GM23248 (cell line): ENCODE data around the gene TTYH3. TPM values are rescaled to one million over a fixed set of nuclear protein-coding genes. Genes with fewer than 3 reads are reported as not detected.
"Not testable (repeated sequence)": the region's sequence is repeated elsewhere in the genome, so short reads cannot be mapped to it uniquely, and the experiment has no call there.

Experiments used
- DNase-seq: peaks from one replicate; pipeline ENCODE4 v3.0.0-alpha.2; 2015
- H2AFZ ChIP-seq: fragments of 200-600 bp; sonication (generic); 2 replicates; pipeline ENCODE4 v1.6.1; 2016; ENCODE audit warnings: antibody characterized with exemption
- H3F3A ChIP-seq: fragments of 200-600 bp; sonication (generic); 2 replicates; pipeline ENCODE4 v1.6.1; 2016; ENCODE audit warnings: mild to moderate bottlenecking, antibody characterized with exemption, mixed run types; ENCODE audit not compliant: insufficient read depth
- H3K27ac ChIP-seq: fragments of 200-600 bp; sonication (generic); 2 replicates; pipeline ENCODE4 v1.5.1; 2016; ENCODE audit warnings: mild to moderate bottlenecking
- H3K27me3 ChIP-seq: fragments of 200-600 bp; sonication (generic); replicated peaks from 2 replicates; pipeline ENCODE4 v1.6.1; 2016; ENCODE audit warnings: mild to moderate bottlenecking; ENCODE audit not compliant: insufficient read depth
- H3K36me3 ChIP-seq: fragments of 200-600 bp; sonication (generic); 2 replicates; pipeline ENCODE4 v1.6.1; 2016; ENCODE audit warnings: low read depth, mild to moderate bottlenecking
- H3K4me1 ChIP-seq: fragments of 200-600 bp; sonication (generic); 2 replicates; pipeline ENCODE4 v1.6.1; 2016; ENCODE audit warnings: mild to moderate bottlenecking; ENCODE audit not compliant: insufficient read depth
- H3K4me2 ChIP-seq: fragments of 200-600 bp; sonication (generic); one replicate; pipeline ENCODE4 v1.6.1; 2016; ENCODE audit warnings: mild to moderate bottlenecking; ENCODE audit not compliant: unreplicated experiment
- H3K4me3 ChIP-seq: fragments of 200-600 bp; sonication (generic); 2 replicates; pipeline ENCODE4 v1.5.1; 2016; ENCODE audit warnings: mild to moderate bottlenecking
- H3K79me2 ChIP-seq: fragments of 200-600 bp; sonication (generic); 2 replicates; pipeline ENCODE4 v1.6.1; 2016; ENCODE audit warnings: mild to moderate bottlenecking; ENCODE audit not compliant: insufficient read depth
- H3K9ac ChIP-seq: fragments of 200-600 bp; sonication (generic); 2 replicates; pipeline ENCODE4 v1.6.1; 2016; ENCODE audit warnings: mild to moderate bottlenecking
- H3K9me2 ChIP-seq: fragments of 200-600 bp; sonication (generic); 2 replicates; pipeline ENCODE4 v1.6.1; 2016; ENCODE audit warnings: mixed run types, mild to moderate bottlenecking, moderate library complexity; ENCODE audit not compliant: insufficient read depth
- H3K9me3 ChIP-seq: fragments of 200-600 bp; sonication (generic); one replicate; pipeline ENCODE4 v1.6.1; 2017; ENCODE audit warnings: low read depth
- H4K20me1 ChIP-seq: fragments of 200-600 bp; sonication (generic); 2 replicates; pipeline ENCODE4 v1.6.0; 2016; ENCODE audit not compliant: insufficient read depth
- EZH2 ChIP-seq: fragments of 200-600 bp; sonication (generic); IDR thresholded peaks from 2 replicates; pipeline ENCODE4 v1.6.1; 2018; ENCODE audit warnings: antibody characterized with exemption, mild to moderate bottlenecking; ENCODE audit not compliant: insufficient read depth, poor library complexity, severe bottlenecking
- EZH2phosphoT487 ChIP-seq: fragments of 200-600 bp; sonication (generic); IDR thresholded peaks from 2 replicates; pipeline ENCODE4 v1.6.1; 2018; ENCODE audit warnings: antibody characterized with exemption, moderate library complexity, mild to moderate bottlenecking, low read depth; ENCODE audit not compliant: insufficient read depth
- WGBS, 2 experiments: methylation state at CpG; one replicate each; pipeline ENCODE4 v1.1.6; 2015 to 2017; ENCODE audit warnings: low lambda C conversion rate in 2 of 2, low coverage in 1 of 2; ENCODE audit errors: missing lambda C conversion rate in 2 of 2; 5-methylcytosine and 5-hydroxymethylcytosine counted together
- in situ Hi-C: fragments of 300-500 bp; cut with MboI; formaldehyde crosslinking; loops from 2 replicates; pipeline ENCODE4 v1.15.0; 2020
- polyA plus RNA-seq: library from polyadenylated mRNA; unstranded; fragments of >200 nt; fragmentation: Nextera tagmentation; extraction: Ambion mirVana; gene quantifications from 2 replicates; pipeline ENCODE4 v1.2.1, GENCODE V29; 2016
- total RNA-seq: library from RNA; depleted of rRNA; stranded (reverse); fragments of >200 nt; shearing (Covaris generic); gene quantifications from 2 replicates; pipeline ENCODE4 v1.2.3, GENCODE V29; 2014

TTYH3 gene
- total and polyA plus RNA-seq, 2 experiments from 2014 or later = 25.3 to 46.0 TPM

GRCh38 chr7:2692543-2692942, 60.8 kb downstream of the TTYH3 start:
- no peaks in the 10 kb centered on the region for H3K36me3 ChIP-seq
- no peak overlapping the region for H3K9ac ChIP-seq

GRCh38 chr7:2693420-2694121, 61.8 kb downstream of the TTYH3 start:
- 91 to 95% methylated on average over 19 of the region's 19 CpGs for WGBS, 2 experiments
- in situ Hi-C loops = loop anchor here (25.0 kb wide), 1 partner anchor 231 kb away; no protein-coding TSS in a partner anchor
- not testable (repeated sequence) for H3K4me1 ChIP-seq, H3K9me2 ChIP-seq, DNase-seq, H3K36me3 ChIP-seq, H4K20me1 ChIP-seq, H3K79me2 ChIP-seq, H3K4me3 ChIP-seq, H3K9ac ChIP-seq, H3K27ac ChIP-seq, H3F3A ChIP-seq, H3K9me3 ChIP-seq, H3K27me3 ChIP-seq, H3K4me2 ChIP-seq, H2AFZ ChIP-seq

More at GRCh38 chr7:2692543-2692942, 60.8 kb downstream of the TTYH3 start:
- no peaks in the 10 kb centered on the region for H4K20me1 ChIP-seq
- TF ChIP-seq EZH2phosphoT487 (no peak), EZH2 (no peak)
- H3K27me3 ChIP-seq = no peaks in the 10 kb centered on the region
- DNase-seq = no peak
- no peaks in the 10 kb centered on the region for H3K9me2 ChIP-seq
- WGBS, 2 experiments = 81 to 84% methylated on average over 14 of the region's 14 CpGs
- no peak overlapping the region for H2AFZ ChIP-seq
- in situ Hi-C loops = loop anchor here (25.0 kb wide), 1 partner anchor 230 kb away; no protein-coding TSS in a partner anchor
- peaks cover 6% of the 10 kb centered on the region; the same call in 1 of the 2 replicates for H3F3A ChIP-seq
- H3K79me2 ChIP-seq = no peaks in the 10 kb centered on the region
- no peak overlapping the region for H3K27ac ChIP-seq
- H3K4me2 ChIP-seq = no peak overlapping the region
- H3K9me3 ChIP-seq = no peaks in the 10 kb centered on the region
- peaks cover 3% of the 10 kb centered on the region; the same call in 1 of the 2 replicates for H3K4me1 ChIP-seq
- H3K4me3 ChIP-seq = no peak overlapping the region

- not testable (repeated sequence) for H3K4me2 ChIP-seq, H3K79me2 ChIP-seq
- 94% methylated on average over 8 of the region's 8 CpGs for WGBS, 2 experiments
Observed at GRCh38 chr7:2694122-2694436, 62.3 kb downstream of the TTYH3 start.

GRCh38 chr7:2698581-2699288, 66.9 kb downstream of the TTYH3 start:
- Histone ChIP-seq H3K27me3 (no peaks in the 10 kb centered on the region), H3K4me1 (0 out of 2 replicates have a peak, but pooled peaks cover 8% of the 10 kb centered on the region), H4K20me1 (no peaks in the 10 kb centered on the region), H3F3A (no peaks in the 10 kb centered on the region), H3K9ac (no peak overlapping the region), H3K9me2 (no peaks in the 10 kb centered on the region), H3K4me3 (no peak overlapping the region), H2AFZ (no peak overlapping the region), H3K79me2 (no peaks in the 10 kb centered on the region), H3K4me2 (no peak overlapping the region), H3K9me3 (no peaks in the 10 kb centered on the region), H3K27ac (no peak overlapping the region), H3K36me3 (no peaks in the 10 kb centered on the region)
- in situ Hi-C loops = loop anchor here (25.0 kb wide), 1 partner anchor 236 kb away; no protein-coding TSS in a partner anchor
- WGBS, 2 experiments = 62 to 66% methylated on average over 18 of the region's 18 CpGs
- no peak for TF ChIP-seq EZH2
- TF ChIP-seq EZH2phosphoT487 = no peak
- DNase-seq = no peak

More at GRCh38 chr7:2694122-2694436, 62.3 kb downstream of the TTYH3 start:
- not testable (repeated sequence) for H3K4me3 ChIP-seq, H2AFZ ChIP-seq, H3K27ac ChIP-seq, DNase-seq, H3K9ac ChIP-seq, H3K27me3 ChIP-seq, H3K9me3 ChIP-seq, H3K4me1 ChIP-seq, H3K9me2 ChIP-seq, H3F3A ChIP-seq, H4K20me1 ChIP-seq, H3K36me3 ChIP-seq
- in situ Hi-C loops = loop anchor here (25.0 kb wide), 1 partner anchor 232 kb away; no protein-coding TSS in a partner anchor
